LNCaP clone FGC (cell line): ENCODE results near the gene TRIM2.

Source experiments
- DNase-seq: peaks from one replicate; pipeline ENCODE4 v3.0.0-alpha.2; 2011; ENCODE audit warnings: low read depth
- H3K4me3 ChIP-seq: 2 replicates; pipeline ENCODE4 v1.5.1; 2011; ENCODE audit warnings: mild to moderate bottlenecking, low read depth, low read length, control low read depth
- TF ChIP-seq, protein P1 (sequence below): IDR thresholded peaks from 2 replicates; pipeline ENCODE4 v1.5.1; 2012; ENCODE audit warnings: mild to moderate bottlenecking; ENCODE audit not compliant: control insufficient read depth, insufficient read depth; ENCODE audit errors: extremely low read depth

The TRIM2 gene

DNA sequence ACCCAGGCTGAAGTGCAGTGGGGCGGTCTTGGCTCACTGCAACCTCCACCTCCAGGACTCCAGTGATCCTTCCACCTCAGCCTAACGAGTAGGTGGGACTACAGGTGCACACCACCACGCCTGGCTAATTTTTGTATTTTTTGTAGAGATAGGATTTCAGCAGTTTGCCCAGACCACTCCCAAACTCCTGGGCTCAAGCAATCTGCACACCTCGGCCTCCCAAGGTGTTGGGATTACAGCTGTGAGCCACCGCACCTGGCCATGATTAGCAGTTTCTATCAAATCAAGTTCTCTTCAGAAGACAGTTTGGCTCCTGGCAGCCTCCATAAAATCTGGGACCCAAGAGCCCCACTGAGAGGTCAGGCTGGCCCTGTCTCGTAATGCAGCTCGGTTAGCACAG, 26.4 kb upstream of the TRIM2 start:
- TF ChIP-seq, protein P1, sequence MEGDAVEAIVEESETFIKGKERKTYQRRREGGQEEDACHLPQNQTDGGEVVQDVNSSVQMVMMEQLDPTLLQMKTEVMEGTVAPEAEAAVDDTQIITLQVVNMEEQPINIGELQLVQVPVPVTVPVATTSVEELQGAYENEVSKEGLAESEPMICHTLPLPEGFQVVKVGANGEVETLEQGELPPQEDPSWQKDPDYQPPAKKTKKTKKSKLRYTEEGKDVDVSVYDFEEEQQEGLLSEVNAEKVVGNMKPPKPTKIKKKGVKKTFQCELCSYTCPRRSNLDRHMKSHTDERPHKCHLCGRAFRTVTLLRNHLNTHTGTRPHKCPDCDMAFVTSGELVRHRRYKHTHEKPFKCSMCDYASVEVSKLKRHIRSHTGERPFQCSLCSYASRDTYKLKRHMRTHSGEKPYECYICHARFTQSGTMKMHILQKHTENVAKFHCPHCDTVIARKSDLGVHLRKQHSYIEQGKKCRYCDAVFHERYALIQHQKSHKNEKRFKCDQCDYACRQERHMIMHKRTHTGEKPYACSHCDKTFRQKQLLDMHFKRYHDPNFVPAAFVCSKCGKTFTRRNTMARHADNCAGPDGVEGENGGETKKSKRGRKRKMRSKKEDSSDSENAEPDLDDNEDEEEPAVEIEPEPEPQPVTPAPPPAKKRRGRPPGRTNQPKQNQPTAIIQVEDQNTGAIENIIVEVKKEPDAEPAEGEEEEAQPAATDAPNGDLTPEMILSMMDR = no peak
- no peak for DNase-seq
- H3K4me3 ChIP-seq = no peak overlapping the region

GRCh38 chr4:153179100-153179499, 25.1 kb upstream of the TRIM2 start:
- H3K4me3 ChIP-seq = no peak overlapping the region
- no peak for DNase-seq
- TF ChIP-seq, protein P1 = no peak

DNA sequence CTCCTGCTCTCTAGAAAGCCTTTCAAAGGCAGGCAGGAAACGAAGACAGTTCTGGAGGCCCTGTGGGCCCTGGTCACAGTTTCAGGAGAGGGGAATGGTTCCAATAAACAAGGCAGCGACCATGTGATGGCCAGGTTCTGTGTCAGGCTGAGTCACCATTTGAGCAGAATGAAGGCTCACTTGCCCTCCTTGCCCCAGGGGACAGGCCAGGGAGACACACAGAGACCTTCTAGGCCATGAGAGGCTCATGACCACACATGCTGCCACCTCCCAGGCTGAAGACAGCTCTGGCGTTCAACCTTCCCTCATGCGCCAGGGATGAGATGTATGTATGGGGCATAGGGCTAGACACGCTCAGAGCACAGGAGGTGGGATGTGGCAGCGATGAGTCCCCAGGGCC, 22.9 kb upstream of the TRIM2 start:
- TF ChIP-seq, protein P1 = no peak
- H3K4me3 ChIP-seq = no peak overlapping the region
- DNase-seq = no peak

GRCh38 chr4:153181700-153182099, 22.5 kb upstream of the TRIM2 start:
- TF ChIP-seq, protein P1 = no peak
- no peak for DNase-seq
- H3K4me3 ChIP-seq = no peak overlapping the region

DNA sequence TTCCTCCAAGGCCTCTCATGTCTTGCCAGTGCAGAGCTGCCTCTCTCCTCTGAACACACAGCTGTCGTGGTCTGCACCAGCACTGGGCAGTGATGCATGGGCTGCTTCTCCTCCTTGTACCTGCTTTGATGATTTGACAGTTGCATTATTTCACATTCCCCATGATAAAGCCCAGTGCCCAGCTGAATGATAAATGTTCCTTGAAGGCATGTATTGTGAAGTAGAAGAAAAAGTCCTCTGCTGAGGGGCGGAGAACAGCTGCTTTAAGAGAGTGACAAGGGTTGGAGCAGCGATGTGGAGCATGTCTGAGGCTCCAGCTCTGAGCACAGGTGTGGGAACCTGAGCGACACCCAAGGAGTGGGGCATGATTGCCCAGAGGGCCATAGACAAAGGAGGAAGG, 21.1 kb upstream of the TRIM2 start:
- no peak for DNase-seq
- H3K4me3 ChIP-seq = no peak overlapping the region
- TF ChIP-seq, protein P1 = no peak

DNA sequence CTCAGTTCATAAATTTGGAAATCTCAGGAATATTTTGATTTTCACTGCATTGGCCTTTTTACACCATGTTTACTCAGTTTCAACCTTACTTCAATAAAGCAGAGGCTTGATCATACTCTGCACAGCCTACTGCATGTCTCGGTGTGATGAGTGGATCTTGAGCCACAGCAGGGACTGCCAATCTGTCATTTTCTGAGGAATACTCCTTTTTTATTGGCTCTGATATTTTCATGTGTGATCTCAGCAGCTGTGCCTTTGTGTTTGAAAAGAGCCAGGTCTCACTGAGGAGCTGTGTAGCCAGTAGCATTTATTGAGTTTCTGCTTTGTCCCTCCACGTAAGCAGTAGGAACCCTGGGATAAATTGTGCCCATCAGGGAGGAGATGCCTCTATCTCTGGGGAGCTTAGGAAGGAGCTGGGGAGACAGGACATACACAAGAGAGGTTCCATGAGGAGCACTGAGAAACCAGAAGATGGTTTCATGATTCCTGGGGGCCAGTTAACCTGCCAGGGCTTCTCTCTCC, 18.9 kb upstream of the TRIM2 start:
- TF ChIP-seq, protein P1 = no peak
- no peak for DNase-seq

GRCh38 chr4:153186046-153186728, 18.1 kb upstream of the TRIM2 start:
- H3K4me3 ChIP-seq = no peak overlapping the region
- no peak for DNase-seq
- TF ChIP-seq, protein P1 = no peak

More for the DNA sequence above, 18.9 kb upstream of the TRIM2 start:
- H3K4me3 ChIP-seq = no peak overlapping the region
